ENCODE data around the gene DOK6.

The DOK6 gene

GRCh38 chr18:69537183-69537582 lies 136.5 kb downstream of the DOK6 start:
- DNase-seq (ENCODE audit: low read depth in 2 of 3, low spot score in 2 of 3), result no peak

GRCh38 chr18:69538849-69539248 lies 138.2 kb downstream of the DOK6 start:
- no peak for DNase-seq (ENCODE audit: low read depth in 2 of 3, low spot score in 2 of 3)

DNA sequence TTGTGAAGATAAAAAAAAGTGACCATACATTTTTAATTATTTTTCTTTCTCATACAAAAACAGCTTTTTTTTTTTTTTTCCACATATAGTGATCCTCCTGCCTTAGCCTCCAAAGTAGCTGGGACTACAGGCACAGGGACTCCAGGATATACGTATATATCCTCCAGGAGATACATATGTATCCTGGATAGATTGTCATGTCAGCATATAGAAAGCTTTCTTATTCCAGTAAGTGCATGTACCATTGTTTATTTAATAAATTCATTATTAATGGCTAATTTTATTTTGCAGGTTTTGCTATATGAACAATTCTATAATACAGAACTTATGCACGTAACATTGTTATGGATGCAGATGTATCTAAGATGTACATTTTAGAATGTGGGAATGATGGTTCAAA lies 138.7 kb downstream of the DOK6 start:
- DNase-seq (ENCODE audit: low read depth in 2 of 3, low spot score in 2 of 3), result no peak

- DNase-seq (ENCODE audit: low read depth in 2 of 3, low spot score in 2 of 3), result no peak
These were observed 155.5 kb downstream of the DOK6 start for GRCh38 chr18:69556228-69556627.

GRCh38 chr18:69557282-69557681 lies 156.6 kb downstream of the DOK6 start:
- no peak for DNase-seq (ENCODE audit: low read depth in 2 of 3, low spot score in 2 of 3)

GRCh38 chr18:69558052-69558451 lies 157.4 kb downstream of the DOK6 start:
- no peak for DNase-seq (ENCODE audit: low read depth in 2 of 3, low spot score in 2 of 3)

DNA sequence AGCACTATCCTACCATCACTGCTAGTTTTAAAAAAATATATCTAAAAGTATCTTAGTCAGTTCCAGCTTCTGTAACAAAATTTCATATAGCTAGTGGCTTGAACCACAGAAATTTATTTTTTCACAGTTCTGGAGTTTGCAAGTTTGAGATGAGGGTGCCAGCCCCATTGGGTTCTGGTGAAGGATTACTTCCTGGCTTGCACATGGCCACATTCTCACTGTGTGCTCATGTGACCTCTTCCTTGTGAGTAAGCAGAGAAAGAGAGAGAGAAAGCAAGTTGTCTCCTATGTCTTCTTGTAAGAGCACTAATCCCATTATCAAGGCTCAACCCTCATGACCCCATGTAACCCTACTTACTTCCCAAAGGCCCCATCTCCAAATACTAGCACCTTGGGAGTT lies 158.9 kb downstream of the DOK6 start:
- DNase-seq (ENCODE audit: low read depth in 2 of 3, low spot score in 2 of 3), result no peak

DNA sequence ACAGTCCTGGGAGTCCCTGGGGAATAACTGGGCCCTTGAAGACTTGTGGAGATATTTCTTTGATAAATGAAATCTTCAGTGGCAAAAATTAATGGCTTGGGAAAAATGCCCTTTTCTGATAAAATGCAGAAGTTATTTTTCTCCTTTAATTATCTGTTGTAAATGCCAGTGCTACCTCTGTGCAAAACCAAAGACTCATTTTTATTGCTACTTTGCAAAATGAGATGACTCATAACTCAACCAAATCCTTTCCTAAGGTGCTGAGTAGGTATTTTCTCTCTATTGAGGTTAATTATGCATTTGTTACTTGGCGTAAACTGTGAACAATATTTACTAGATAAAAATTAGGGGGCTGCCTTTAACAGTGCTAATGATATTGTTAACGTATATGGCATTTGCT lies 163.9 kb downstream of the DOK6 start:
- no peak for DNase-seq (ENCODE audit: low read depth in 2 of 3, low spot score in 2 of 3)

DNA sequence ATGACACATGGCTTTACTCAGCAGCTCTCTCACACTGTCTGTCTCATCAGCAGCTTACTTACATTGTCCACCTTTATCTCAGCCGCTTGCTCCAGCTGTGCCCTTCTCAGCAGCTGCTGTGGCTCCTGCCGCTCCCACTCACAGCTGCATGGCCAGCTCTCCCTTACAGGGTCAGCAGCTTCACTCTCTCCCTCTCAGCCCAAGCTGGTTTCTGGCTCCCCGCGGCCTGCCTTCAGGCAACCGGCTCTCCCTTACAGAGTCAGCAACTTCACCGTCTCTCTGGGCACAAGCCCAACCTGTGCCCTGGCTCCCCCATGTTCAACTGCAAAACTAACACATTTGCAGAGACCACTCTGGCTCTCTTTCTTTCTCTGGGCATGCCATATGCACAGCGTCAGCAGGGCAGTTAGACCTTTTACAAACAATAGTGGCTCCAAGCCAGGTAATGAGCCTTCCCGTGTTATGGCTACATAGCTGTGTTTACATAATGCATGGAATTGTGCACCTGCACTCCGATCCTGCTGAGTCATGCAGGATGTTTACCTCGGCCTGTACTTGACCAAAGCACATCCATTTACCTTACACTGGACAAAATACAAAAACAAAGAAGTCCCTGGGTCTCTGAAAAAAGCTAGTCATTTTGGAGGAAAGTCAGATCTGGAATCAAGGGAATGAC lies 167.3 kb downstream of the DOK6 start:
- no peak for DNase-seq (ENCODE audit: low read depth in 2 of 3, low spot score in 2 of 3)

DNA sequence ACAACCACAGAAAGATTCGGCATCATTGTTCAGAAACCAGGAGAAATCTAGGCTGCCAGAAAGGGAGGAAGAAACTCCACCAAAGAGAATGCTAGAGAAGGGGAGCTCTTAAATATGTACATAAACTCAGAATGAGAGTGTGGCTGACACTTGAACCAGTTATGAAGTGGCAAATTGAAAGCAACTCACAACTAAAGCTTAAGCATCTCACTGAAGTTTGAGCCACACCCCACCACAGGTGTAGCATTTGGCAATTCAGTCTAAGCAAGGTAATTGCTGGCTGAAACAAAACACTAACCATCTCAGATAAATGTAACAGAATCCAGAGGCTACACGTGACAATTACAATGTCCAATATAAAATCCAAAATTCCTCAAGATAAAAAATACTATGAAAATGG lies 168.4 kb downstream of the DOK6 start:
- DNase-seq (ENCODE audit: low read depth in 2 of 3, low spot score in 2 of 3), result no peak

- no peak for DNase-seq (ENCODE audit: low read depth in 2 of 3, low spot score in 2 of 3)
These were observed 173.7 kb downstream of the DOK6 start for GRCh38 chr18:69574401-69574800.

GRCh38 chr18:69580107-69580506 lies 179.4 kb downstream of the DOK6 start:
- no peak for DNase-seq (ENCODE audit: low read depth in 2 of 3, low spot score in 2 of 3)

DNA sequence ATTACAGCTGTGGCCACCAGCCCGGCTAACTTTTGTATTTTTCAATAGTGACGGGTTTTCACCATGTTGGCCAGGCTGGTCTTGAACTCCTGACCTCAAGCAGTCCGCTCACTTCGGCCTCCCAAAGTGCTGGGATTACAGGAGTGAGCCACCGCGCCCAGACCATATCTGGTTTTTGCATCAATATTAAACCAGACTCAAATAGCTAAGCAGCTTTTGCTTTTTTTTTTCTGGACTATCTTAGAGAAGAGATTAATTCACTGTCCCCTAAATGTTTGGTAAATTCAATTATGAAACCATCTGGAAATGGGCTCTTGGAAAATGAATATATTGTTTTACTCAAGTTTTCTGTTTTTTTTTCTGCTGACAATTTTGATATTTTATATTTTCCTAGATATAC lies 183.7 kb downstream of the DOK6 start:
- DNase-seq (ENCODE audit: low read depth in 2 of 3, low spot score in 2 of 3), result no peak

- no peak for DNase-seq (ENCODE audit: low read depth in 2 of 3, low spot score in 2 of 3)
These were observed 185.0 kb downstream of the DOK6 start for GRCh38 chr18:69585696-69586095.

DNA sequence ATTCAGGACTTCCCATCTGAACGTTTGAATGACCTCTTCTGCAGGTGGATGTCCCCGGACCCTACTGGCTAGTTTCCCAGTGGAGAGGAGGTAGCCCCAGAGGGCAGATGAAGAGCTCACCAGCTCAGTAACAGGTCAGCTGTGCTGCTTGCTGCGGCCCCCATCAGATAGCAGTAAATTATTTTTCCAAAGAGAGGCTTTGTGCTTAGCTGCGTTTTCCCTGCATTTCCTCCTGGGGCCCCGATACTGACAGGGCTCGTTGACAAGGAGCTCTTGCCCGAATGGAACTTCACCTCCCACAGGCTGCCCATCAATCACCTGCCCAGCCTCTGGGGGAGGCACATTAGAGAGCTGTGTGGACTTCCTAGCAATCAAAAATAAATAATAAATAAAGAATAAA lies 185.8 kb downstream of the DOK6 start:
- no peak for DNase-seq (ENCODE audit: low read depth in 2 of 3, low spot score in 2 of 3)

- DNase-seq (ENCODE audit: low read depth in 2 of 3, low spot score in 2 of 3), result no peak
These were observed 187.6 kb downstream of the DOK6 start for GRCh38 chr18:69588301-69588700.

DNA sequence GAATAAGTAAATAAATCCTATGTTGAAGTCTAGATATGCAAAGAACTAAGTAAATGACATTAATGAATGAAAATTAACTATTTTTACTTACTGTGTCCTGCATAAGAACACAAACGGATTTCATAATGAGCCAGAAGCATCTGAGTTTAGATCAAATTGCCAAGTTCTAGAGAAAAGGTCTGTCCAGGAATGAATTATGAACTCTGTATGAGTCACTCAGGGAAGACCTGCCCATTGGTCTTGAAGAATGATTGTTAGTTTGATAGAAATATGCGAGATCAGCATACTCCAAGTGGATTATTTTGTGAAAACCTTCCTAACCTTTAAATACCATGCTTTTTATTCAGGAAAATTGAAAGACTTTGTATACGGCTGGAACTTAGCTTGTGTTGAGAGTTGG lies 189.5 kb downstream of the DOK6 start:
- DNase-seq (ENCODE audit: low read depth in 2 of 3, low spot score in 2 of 3), result no peak

DNA sequence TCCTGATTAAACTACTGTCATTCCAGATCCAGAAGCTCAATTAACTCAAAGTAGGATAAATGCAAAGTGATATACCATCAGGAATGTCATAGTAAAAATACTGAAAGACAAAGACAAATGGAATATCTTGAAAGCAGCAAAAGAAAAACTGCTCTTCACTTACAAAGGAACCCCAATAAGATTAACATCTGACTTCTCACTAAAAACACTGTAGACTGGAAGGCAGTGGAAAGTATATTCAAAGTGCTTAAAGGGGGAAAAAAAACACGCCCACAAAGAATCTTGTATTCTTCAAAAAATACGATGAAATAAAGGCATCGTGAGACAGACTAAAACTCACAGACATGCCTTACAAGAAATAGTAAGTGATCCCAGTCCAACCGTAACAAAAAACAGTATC lies 195.7 kb downstream of the DOK6 start:
- no peak for DNase-seq (ENCODE audit: low read depth in 2 of 3, low spot score in 2 of 3)

- DNase-seq (ENCODE audit: low read depth in 2 of 3, low spot score in 2 of 3), result no peak
These were observed 196.9 kb downstream of the DOK6 start for GRCh38 chr18:69597561-69597960.

DNA sequence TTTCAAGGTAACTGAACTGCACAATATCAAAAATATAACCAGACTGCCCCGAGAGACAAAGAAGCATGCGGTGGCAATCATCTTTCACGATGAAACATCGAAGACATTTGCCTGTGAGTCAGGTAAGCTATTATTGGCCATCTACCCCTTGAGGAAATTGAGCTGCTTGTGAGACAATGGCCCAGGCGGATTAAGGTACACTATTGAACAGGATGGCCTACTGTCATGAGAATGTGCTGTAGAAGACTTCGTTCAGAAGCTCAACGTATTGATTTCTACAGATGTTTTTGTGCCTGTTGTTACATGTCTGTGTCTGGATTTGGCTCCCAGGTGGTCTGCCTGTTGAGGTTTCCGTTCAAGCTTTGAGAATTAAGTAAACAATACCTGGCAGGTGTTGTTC lies 198.7 kb downstream of the DOK6 start:
- no peak for DNase-seq (ENCODE audit: low read depth in 2 of 3, low spot score in 2 of 3)

DNA sequence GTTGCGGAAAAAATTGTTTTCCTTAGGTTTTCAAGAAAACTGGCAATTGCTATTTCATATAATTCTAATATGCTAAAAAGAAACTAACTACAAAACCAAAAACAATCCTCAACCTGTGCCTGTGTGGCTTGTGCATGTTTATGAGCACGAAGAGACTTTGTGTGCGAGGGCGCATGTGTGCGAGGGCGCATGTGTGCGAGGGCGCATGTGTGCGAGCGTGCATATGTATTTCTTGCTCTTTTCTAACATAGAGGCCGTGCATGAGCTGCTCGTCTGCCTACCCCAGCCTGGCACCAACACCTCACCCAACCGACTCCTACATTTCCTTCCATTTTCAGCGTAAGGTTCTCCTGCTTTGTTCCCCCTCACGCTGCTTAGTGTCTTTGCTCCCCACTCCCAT lies 211.6 kb downstream of the DOK6 start:
- DNase-seq (ENCODE audit: low read depth in 2 of 3, low spot score in 2 of 3), result no peak

DNA sequence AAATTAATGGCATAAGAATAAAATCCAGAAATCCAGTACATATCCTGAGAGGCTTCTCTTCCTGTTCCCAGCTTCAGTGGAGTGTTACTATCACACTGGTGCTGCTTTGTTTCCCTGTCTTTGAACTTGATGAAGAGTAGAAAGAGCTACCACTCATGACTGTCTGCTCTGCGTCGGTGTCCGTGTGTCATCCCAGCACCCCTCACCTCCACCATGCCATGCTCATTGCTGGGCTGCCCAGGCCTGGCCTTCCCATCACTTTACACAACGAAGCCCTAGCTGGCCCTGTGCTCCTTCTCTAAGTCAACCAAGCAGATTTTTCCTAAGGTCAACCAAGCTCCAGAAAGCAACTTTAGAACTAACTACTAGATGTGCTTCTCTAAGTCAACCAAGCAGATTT lies 215.4 kb downstream of the DOK6 start:
- DNase-seq (ENCODE audit: low read depth in 2 of 3, low spot score in 2 of 3), result no peak

- no peak for DNase-seq (ENCODE audit: low read depth in 2 of 3, low spot score in 2 of 3)
These were observed 216.7 kb downstream of the DOK6 start for GRCh38 chr18:69617408-69617807.

GRCh38 chr18:69617888-69618287 lies 217.2 kb downstream of the DOK6 start:
- DNase-seq (ENCODE audit: low read depth in 2 of 3, low spot score in 2 of 3), result no peak

Measured in activated CD8-positive, alpha-beta memory T cell treated with anti-CD3 and anti-CD28 coated beads for 48 hours (primary cell).